SIG-M5 treated with dmso at 0.1 percent for 504 hours (cell line): ENCODE measurements around the gene SUGCT.

Experiments used
- DNase-seq: peaks from one replicate; lab custom pipeline; 2025; ENCODE audit not compliant: unreplicated experiment; lab: John Stamatoyannopoulos, UW

SUGCT gene

DNA sequence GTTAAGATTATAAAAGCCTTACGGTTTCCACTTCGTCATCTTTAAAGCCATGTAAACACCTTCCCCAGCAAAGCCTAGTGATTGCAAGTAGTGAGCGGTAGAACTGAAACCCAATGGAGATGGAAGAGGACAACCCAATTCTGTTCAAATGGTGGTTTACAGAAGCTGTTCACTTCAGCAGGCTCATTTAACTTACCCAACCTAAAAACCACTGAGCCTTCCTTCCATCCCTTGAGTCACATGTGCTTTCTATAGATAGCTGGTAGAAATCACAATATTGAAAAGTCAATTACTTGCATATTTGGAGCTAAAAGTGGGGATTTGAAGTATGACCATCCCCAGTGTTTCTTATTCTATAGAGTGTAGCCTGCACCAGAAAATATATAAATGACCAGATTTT lies 667.7 kb downstream of the SUGCT start:
- DNase-seq: peak; percentile 64

DNA sequence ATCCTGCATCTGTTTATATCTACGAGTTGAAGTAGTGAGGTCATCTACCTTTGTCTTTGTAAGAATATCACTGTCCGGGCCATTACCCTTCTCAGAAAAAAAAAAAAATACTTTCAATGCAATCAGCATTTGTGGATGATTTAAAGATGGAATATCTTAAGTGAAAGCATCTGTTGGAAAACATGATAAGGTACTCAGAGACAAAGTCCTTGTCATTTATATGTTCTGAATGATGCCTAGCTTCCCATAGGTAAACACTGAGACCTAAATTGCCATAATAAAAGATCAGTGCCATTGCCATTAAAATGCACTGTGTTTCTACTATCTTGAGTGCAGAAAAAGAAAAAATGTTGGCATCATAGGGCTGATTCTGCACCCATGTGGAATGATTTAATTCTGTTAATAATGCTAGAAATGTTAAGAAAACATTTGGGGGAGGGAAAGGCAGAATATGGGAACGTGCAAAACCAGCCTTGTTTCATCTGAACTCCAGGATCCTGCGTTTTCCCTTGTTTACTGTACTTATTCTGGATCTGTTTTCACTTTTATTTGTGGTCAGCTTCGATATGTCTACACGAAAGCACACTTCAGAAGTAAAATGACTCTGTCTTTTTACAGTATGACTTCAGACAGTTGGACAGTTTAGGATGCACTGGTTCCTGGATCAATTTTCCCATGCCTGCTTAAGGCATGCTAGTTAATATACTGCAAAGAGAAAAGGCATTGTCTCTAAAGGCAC lies 669.8 kb downstream of the SUGCT start:
- no peak for DNase-seq

DNA sequence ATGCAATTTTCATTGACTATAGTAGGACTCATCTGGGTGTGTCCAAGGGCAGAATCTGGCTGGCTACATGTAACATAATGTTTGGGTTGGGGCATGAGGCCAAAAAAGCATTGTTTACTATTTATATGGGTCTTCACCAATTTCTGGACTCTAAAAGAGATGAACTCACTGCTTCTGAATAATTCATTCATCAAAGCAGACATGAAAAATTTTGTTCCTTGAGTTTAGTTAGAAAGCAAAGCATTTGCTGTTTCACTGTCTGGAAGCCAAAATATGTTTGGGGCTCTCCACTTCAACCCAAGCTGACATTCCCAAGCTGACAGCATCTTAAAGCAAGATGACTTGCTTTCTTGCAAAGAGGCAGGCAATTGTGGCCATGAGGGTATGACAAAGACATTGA lies 670.6 kb downstream of the SUGCT start:
- DNase-seq: no peak

DNA sequence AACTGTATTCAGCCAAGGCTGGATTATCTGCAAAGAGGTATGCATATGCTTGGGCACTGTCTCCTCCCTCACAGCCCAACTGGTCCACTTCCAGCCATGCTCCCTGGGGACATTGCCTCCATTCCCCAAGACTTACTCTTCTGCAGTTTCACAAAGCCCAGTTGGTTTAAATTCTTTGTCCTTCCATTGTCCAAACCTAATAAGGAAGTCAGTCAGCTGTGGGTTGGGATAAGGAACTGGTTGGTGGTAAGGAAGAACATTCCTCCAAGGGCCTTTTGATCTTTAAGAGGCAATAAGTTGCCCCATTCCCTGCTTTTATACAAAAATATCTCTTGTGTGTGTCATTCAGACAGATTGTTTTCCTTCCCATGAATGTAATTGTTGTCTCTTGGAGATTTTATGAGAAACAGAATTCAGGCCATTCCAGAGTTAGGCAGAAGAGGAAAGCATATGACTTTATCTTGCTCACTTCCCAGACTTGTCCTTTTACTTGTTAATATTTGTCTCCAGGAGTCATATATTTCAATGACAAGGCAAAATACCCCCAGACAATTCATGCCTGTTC lies 673.7 kb downstream of the SUGCT start:
- DNase-seq: no peak

DNA sequence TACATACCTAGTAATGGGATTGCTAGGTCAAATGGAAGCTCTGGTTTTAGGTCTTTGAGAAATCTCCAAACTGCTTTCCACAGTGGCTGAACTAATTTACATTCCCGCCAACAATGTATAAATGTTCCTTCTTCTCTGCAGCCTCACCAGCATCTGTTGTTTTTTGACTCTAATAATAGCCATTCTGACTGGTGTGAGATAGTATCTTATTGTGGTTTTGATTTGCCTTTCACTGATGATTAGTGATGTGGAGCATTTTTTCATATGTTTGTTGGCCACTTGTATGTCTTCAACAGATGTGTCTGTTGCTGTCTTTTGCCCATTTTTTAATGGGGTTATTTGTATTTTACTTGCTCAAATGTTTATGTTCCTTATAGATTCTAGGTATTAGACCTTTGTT lies 675.5 kb downstream of the SUGCT start:
- DNase-seq: no peak

DNA sequence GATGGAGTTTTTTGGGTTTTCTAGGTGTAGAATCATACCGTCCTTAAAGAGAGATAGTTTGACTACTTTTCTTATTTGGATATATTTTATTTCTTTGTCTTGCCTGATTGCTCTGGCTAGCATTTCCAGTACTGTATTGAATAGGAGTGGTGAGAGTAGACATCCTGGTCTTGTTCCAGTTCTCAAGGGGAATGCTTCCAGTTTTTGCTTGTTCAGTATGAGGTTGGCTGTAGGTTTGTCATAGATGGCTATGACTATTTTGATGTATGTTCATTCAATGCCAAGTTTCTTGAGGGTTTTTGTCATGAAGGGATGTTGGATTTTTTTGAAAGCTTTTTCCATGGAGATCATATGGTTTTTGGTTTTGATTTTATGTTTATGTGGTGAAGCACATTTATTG lies 676.9 kb downstream of the SUGCT start:
- DNase-seq: no peak

DNA sequence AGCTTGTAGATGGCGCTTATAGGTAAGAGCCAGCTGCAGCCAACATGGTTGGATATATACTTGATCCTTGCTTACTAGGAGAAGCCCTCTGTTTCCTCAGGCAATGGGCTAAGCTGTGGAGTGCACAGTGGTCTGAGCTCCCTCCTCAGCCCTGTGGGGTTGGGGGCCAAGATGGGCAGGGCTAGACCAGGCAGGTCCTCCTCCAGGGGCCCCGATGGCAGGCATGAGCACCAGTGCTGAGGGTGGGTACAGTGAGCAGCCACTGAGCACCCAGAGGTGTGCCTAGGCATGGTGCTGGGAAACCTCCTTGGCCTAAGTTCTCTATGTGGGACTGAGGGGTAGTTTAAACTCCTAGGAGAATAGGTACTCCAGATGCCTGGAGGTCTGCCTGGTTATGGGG lies 680.2 kb downstream of the SUGCT start:
- no peak for DNase-seq

DNA sequence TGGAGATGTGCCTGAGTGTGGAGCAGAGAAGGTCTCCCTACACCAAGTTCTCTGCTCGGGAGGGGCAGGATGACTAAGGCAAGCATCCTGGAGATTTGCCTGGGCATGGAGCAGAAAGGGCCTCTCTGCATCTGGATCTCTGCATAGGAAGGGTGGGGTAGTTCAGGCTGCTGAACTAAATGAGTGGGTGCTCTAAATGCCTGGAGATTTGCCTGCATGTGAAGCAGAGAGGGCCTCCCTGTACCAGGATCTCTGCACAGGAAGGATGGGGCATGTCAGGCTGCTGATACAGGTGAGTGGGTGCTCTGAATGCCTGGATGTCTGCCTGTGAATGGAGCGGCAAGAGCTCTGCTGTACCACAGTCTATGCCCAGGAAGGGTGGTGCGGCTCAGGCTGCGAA lies 680.7 kb downstream of the SUGCT start:
- DNase-seq: no peak

DNA sequence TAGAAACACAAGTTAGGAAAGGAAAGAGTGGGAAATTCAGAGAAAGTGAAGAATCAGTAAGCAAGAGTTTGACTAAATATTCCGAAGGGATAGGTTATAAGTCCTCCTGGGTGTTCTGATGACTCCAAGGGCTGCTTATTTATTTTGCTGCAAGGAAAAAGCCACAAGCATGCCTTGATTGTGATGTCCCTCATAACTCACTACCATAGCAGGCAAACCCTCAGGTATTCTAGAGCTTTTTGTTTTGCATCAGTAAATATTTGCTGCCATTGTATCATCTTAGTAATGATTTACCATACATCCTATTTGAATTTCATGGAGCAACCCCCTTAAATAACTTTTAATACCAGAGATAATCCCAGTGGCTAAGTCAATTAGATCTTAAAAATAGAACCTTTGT lies 688.1 kb downstream of the SUGCT start:
- DNase-seq: no peak

DNA sequence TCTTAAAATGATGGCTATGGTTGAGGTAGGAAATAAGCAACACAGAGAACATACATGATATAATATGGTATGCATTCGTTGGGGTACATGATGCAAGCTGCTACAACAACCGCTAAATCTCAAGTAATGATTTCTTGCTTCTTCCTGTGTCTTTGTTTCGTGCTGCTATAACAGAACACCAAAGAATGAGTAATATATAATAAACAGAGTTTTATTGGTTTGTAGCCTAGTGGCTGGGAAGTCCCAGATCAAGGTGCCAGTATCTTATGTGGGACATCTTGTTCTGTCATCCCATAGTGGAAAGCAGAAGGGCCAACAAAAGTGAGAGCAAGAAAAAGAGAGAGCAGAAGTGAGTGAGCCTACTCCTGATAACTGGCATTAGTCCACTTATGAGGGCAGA lies 689.7 kb downstream of the SUGCT start:
- no peak for DNase-seq

DNA sequence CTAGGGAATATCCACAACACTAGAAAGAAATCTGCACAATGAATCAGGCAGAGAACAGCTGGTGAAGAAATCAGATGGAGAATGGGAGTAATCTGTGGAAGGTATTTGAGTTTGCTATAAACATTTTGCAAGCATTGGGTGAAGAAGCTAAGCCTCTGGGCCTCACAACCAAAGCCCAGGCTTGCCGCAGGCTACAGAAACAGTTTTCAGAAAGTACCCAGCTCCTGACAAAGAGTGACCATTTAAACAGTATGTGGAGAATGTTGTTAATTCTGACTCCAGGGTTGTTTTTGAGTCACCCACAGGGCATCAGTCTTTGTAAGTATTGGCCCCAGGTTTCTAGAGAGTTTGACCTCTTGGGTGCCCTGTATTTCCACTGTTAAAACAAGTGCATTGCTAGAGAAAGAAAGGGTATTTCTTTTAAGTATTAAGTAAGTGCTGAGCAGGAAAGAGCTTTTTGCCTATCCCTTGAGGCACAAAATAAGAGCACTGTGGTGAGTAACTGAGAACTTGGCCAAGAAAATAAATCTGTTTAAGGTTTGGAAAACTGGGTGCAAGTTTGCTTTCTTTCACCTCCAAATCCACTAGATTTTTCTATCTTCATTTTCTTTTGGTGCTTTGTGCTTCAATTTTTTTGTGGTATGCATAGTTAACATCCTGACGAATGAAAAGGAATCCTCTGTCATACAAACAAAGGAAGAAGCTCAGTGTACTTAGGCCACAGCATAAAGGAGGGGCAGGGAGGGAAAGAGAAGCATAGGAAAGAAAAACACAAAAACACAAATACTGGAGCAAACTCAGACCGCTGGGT lies 691.8 kb downstream of the SUGCT start:
- DNase-seq: no peak

DNA sequence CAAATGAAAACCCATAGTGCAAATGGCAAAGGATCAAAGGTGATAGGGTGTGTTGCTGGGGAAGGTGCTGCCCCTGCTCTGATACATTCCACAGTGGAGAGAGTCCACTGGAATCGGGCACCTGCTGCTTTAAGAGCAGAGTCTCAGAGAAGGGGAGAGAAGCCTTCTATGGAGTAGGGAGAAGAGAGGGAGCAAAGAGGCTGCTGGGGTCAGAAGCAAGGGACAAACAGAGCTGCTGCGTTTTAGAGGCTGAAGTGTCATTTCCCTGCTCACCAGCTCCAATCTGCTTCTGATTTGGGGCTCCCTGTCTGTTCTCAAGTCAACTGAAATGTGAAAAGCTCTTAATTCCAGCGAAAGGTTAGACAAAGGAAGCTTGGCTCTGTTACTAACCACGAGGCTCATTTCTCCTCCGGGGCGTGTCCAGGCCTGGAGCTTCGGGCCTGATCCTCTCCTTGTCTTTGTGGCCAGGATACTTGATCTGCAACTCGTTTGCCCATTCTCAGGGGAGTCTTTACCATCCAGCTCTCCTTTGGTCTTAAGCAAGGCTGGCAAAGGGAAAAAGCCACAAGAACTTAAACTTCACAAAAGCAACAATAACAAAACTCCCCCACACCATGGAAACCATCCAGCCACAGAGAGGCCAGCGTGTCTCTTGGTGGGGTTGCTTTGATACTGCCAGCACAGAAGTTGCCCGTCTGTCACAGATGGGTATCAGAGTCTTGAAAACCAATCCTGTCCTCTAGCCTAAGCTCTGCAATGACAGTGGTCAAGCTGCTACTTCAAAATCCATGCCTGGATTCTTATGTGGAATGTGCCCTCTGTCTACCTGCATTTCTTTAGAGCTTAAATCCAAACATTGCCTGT lies 692.6 kb downstream of the SUGCT start:
- no peak for DNase-seq

DNA sequence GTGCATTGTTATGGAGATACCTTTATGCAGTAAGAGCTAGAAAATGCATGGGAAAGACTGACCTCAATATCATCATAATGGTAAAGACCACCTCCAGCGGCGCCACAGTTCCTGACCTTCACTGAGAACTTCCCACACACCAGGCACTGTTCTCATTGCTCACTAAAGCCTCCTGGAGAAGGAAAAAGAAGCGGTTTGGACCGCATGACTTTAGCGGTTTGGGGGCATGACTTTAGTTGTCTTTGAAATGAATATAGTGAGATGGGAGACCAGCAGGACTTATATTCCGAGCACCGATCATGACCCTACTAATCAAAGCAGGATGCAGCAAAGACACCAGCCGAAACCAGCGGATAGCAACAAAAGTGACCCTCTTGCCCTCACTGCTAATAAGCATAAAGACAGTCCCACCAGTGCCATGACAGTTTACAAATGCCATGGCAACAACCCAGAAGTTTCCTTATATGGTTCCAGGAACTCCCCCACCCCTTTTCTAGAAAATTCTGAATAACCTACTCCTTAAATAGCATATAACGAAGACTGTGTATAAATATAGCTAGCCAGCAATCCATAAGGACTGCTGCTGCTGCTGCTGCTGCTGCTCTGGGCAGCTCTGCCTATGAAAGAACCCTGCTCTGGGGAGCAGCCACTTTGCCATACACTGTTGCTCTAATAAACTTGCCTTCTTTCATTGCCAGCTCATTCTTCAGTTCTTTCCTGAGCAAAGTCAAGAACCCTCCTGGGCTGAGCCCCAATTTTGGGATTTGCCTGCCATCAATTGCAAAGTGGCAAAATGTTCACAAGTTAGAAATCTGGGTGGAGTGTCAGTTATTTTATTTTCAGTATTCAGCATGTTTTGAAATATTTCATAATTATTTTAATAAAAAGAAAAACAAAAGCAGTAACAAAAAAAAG lies 694.1 kb downstream of the SUGCT start:
- no peak for DNase-seq

DNA sequence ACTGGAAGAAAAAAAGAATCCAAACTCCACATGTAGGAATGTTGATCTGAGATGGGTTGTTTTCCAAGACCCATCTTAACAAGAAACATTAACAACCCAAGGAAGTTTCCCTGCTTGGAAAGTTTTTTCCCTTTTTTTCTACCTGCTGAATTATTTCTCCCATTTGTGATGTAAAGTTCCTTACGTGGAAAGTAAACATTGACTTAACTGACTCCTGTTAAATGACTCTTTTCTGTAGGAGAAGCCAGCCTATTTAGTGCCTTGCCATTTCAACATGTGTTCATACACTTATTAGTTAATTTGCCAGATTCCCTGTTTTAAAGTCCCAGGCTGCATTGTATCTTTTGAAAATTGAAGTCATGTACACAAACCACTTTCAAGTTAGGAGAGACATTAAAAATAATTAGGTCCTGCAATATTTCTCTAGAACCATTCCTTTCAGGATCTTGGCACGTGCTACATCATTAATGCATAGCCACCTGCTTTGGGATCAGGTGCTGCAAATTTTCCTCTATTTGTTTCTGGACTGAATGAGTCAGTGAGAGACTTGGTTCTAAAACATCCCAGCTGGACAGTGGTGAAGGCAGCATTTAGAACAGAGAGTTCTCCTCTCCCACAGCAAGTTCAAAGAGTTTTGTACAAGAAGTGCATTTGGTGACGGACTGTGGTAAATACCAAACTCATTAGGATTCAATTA lies 698.5 kb downstream of the SUGCT start:
- no peak for DNase-seq

DNA sequence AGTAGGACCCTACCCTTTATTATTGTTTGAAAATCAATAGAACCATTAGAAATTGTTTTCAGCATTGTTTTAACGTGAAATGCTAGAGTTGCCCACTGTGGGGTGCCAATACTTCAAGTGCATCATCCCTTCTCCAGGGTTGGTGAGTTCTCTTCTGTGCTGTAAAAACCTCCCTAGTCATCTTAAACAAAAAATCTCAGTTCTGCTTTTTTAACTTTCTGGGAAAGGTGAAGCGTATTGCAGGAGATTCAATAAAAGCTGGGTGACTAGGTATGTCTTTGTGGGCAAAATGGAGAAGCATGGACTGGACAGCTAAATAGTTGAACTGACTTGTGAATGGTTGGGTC lies 699.1 kb downstream of the SUGCT start:
- DNase-seq: no peak

DNA sequence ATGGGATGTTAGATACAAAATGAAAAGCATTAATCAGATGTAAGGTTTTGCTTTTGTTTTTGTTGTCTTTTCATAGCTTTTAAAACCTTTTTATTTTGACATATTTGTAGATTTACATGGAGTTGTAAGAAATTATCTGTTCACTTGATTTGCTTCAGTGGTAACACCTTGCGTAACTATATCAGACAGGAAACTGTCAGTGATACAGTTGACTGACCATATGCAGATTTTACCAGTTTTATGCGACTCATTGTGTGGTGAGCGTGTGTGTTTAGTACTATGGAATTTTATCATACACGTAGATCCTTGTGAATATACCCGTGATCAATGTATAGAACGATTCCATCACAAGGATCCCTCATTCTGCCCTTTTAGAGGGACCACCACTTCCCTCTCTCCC lies 701.4 kb downstream of the SUGCT start:
- DNase-seq: no peak

DNA sequence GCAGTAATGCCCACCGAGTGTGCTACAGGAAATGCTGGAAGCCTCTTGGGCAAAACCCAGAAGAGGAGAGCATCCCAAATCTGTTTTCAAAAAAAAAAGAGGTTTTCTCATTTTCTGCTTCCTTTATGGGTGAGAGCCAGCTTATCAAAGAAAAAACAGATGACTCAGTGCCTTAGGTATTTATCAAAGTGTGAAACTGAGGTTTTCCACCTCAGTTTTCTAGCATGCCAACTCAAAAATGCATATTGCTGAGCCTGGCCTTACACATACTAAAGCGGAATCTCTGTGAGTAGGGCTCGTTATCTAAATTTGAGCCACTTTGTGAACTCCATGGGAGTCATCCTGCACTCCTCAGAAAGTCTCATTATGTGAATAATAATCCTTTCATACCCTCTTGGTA lies 705.1 kb downstream of the SUGCT start:
- no peak for DNase-seq

DNA sequence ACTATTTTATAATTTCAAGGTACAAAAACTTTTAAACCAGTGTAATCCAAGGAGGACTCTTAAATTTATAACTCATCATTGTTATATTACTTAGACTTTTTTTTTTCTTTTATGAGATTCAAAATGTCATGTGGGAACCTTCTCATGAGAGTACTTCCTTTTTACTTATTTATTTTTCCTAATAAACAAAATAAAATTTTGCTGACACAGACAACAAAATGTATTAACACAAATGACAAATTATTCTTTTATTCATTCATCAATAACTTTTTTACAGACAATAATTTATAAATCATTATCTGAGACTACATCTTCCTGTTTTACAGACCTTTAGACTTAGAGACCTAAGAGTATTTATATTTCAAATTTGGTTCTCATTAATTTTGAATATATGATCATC lies 706.2 kb downstream of the SUGCT start:
- DNase-seq: no peak

DNA sequence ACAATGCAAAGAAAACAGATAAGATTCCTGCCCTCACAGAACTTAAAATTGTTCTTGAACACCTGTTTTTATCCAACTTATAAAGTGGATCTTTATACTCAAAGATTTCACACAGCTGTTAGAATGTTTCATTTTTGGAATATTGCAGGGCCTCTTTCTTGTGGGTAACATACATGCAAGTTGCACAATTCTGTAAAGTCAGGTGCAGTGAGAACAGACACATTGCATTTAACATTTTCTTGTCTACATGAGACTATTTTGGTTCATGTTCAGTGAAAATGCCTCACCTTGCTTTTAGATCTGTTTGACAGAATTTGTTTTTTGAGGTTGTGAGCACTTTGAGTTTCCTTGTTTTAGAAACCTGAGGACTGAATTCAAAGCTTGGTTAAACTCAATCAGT lies 707.8 kb downstream of the SUGCT start:
- no peak for DNase-seq
